Stimulated activated CD4-positive, alpha-beta T cell treated with anti-CD3 and anti-CD28 coated beads, Interleukin-12 subunit alpha, Interleukin-12 subunit beta, amount 100 ng/mL, for 48 hours (primary cell): ENCODE measurements around the gene BCL6B.

Source experiments
- DNase-seq, 3 donors: peaks; one replicate each; pipeline ENCODE4 v3.0.0-alpha.2; 2020; ENCODE audit warnings: low read depth in 2 of 3, low spot score in 1 of 3

Gene BCL6B

GRCh38 chr17:7056386-7056785 lies 33.5 kb downstream of the BCL6B start:
- DNase-seq, result no peak

DNA sequence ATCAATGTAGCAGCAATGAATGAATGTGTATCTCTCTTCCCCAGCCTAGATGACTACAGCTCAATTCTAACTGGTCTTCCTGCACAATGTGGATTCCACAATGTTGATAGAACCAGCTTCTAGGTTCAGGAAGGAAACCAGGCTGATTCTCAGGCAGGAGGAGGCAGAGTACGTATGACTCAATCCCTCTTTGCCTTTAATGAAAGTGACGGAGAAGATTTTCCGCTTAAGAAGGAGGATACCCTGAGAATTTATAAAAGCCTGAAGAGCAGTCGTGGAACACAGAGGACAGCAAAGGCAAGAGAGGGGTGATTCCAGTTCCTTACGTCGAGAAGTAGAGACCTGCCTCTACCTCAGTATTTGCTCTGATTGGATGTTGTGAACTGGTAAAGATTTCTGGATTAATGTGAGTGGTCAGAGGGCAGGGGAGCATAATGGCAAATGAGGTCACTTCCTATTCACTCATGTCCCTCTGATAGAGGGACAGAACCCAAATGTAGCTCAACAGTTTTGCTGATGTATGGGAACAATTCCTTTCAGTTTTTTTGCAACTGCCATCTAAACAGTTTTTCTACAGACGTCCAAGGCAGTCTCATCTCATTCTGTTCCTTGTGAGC lies 36.1 kb downstream of the BCL6B start:
- no peak for DNase-seq

GRCh38 chr17:7060165-7060891 lies 37.5 kb downstream of the BCL6B start:
- peak in 1 of 3 donors; percentile 30 for DNase-seq

DNA sequence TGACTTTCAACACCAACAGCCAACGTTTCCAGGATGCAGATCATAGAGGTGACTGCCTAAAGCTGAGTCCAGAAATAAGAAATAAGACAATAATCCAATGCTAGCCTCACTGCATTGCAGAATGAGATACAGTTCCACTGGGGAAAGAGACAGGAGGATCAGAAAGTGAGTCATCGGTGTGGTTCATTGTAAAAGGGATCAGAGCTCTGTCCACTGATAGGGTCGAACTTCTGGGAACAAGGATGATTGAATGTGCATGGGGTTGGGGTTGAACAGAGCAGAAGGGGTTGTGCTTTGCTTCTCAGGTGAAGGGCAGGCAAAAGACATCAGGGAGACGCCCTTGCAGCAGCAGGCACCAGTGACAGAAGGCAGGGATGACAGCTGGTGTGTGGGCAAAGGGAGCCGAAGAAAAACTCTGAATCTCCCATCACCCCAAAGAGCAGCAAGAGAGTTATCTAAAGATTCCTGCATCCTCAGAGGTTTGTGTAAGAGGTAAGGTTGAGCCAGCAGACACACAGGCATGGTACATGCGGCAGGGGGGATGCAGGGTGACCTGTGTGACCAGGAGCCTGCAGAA lies 40.8 kb downstream of the BCL6B start:
- DNase-seq, result no peak

GRCh38 chr17:7064261-7064660 lies 41.4 kb downstream of the BCL6B start:
- no peak for DNase-seq

DNA sequence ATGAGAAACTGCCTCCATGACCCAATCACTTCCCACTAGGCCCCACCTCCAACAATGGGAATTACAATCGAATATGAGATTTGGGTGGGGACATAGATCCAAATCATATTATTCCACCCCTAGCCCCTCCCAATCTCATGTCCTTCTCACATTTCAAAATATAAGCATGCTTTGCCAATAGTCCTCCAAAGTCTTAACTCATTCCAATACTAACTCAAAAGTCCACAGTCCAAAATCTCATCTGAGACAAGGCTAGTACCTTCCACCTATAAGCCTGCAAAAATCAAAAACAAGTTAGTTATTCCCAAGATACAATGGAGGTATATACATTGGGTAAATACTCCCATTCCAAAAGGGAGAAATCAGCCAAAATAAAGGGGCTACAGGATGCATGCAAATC lies 44.3 kb downstream of the BCL6B start:
- DNase-seq, result no peak

- DNase-seq, result no peak
Observed at GRCh38 chr17:7068268-7068667, 45.4 kb downstream of the BCL6B start.

- DNase-seq, result no peak
Observed at GRCh38 chr17:7070712-7071111, 47.9 kb downstream of the BCL6B start.

- DNase-seq, result no peak
Observed at GRCh38 chr17:7072406-7072805, 49.6 kb downstream of the BCL6B start.

- no peak for DNase-seq
Observed at GRCh38 chr17:7074931-7075330, 52.1 kb downstream of the BCL6B start.

DNA sequence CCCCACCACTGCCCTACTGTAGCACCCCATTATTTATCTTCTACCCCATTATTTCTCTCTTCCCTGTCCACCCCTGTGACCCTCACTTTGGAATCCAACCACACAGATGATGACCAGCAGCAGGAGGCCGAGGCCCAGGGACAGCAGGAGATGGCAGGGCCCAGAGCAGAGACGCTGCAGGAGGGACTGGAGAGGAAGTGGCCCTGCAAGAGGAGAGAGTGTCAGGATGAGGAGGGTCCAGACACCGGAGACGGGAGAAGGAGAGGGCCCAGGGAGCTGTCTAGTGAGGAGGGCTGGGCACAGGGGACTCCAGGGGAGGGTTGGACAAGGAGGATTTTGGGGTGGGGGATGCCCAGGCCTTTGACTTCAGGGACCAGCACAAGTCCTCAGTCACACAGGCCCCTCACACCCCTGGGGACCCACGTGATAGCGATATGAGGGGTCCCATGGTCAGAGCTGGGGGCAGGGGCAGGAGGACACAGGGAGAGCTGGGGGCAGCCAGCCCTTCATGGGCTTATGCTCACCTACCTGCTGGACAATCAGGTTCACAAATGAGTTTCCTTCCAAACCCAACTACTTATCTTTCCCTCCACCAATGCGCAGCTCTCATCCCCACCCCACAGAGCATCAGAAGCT lies 55.2 kb downstream of the BCL6B start:
- DNase-seq, result no peak

- no peak for DNase-seq
Observed at GRCh38 chr17:7078711-7079110, 55.9 kb downstream of the BCL6B start.
